GM21576 (cell line): Measurements from ENCODE around the gene TMEM8B.

ENCODE experiments used
- ATAC-seq: cut with Tn5 transposase; IDR thresholded peaks from one replicate; pipeline ENCODE4 v1.9.1; 2021; ENCODE audit warnings: mild to moderate bottlenecking, moderate library complexity; ENCODE audit not compliant: unreplicated experiment

Gene TMEM8B

GRCh38 chr9:35836595-35836994 lies 7.6 kb downstream of the TMEM8B start:
- ATAC-seq, result no peak

- ATAC-seq, result no peak
These were observed 10.9 kb downstream of the TMEM8B start for GRCh38 chr9:35839926-35840325.

- no peak for ATAC-seq
These were observed 12.0 kb downstream of the TMEM8B start for GRCh38 chr9:35840881-35841644.

- no peak for ATAC-seq
These were observed 12.5 kb downstream of the TMEM8B start for GRCh38 chr9:35841645-35841900.

GRCh38 chr9:35842020-35842745 lies 13.2 kb downstream of the TMEM8B start:
- no peak for ATAC-seq

- peak; percentile 82 for ATAC-seq
These were observed 13.8 kb downstream of the TMEM8B start for GRCh38 chr9:35842795-35843194.

- ATAC-seq, result no peak
These were observed 15.7 kb downstream of the TMEM8B start for GRCh38 chr9:35844628-35845270.

GRCh38 chr9:35845824-35846771 lies 17.1 kb downstream of the TMEM8B start:
- ATAC-seq, result no peak

GRCh38 chr9:35847792-35848572 lies 19.0 kb downstream of the TMEM8B start:
- peak; percentile 91 for ATAC-seq

- ATAC-seq, result no peak
These were observed 23.3 kb downstream of the TMEM8B start for GRCh38 chr9:35852267-35852815.

GRCh38 chr9:35852876-35853865 lies 24.1 kb downstream of the TMEM8B start:
- no peak for ATAC-seq

GRCh38 chr9:35854091-35854762 lies 25.2 kb downstream of the TMEM8B start:
- ATAC-seq, result no peak

- no peak for ATAC-seq
These were observed 27.2 kb downstream of the TMEM8B start for GRCh38 chr9:35856206-35856605.

- no peak for ATAC-seq
These were observed 27.9 kb downstream of the TMEM8B start for GRCh38 chr9:35856882-35857281.

- no peak for ATAC-seq
These were observed 29.4 kb downstream of the TMEM8B start for GRCh38 chr9:35858458-35858857.

- ATAC-seq, result no peak
These were observed 30.4 kb downstream of the TMEM8B start for GRCh38 chr9:35859310-35859989.

- no peak for ATAC-seq
These were observed 30.9 kb downstream of the TMEM8B start for GRCh38 chr9:35859990-35860339.
